ENCODE data around the gene BEND6. TPM values are rescaled to one million over a fixed set of nuclear protein-coding genes. Genes with fewer than 3 reads are reported as not detected.

The BEND6 gene
- total and polyA plus RNA-seq, 12 donors = 0.07 to 1.8 (median 0.36) TPM

- H3K9me3 ChIP-seq = no peaks in the 10 kb centered on the region
- ATAC-seq = no peak
- TF ChIP-seq CTCF (IDR thresholded peaks at IDR 0.05) = no peak
- no peaks in the 10 kb centered on the region for H3K36me3 ChIP-seq
- no peak overlapping the region for H3K4me3 ChIP-seq
- H3K27me3 ChIP-seq = no peaks in the 10 kb centered on the region
- 66 to 74% methylated on average over 4 of the region's 4 CpGs for WGBS, 2 donors
- intact Hi-C loops (cut with DNase I) = loop anchor here in 6 of 10 donors (2.0 to 10.0 kb wide), 5 partner anchors 45 to 413 kb away; partner anchors contain the start of genes BEND6 (in 2 of the 6) and BAG2 (in 1 of the 6)
- no peak overlapping the region for H3K27ac ChIP-seq
- peaks cover 0 to 11% (median 0%) of the 10 kb centered on the region in 9 donors for H3K4me1 ChIP-seq
- no peak for DNase-seq
Observed at GRCh38 chr6:56909115-56909907, 45.6 kb upstream of the BEND6 start.

- Histone ChIP-seq H3K4me1 (peaks cover 0 to 10% (median 0%) of the 10 kb centered on the region in 9 donors), H3K4me3 (no peak overlapping the region), H3K27ac (no peak overlapping the region), H3K9me3 (no peaks in the 10 kb centered on the region), H3K27me3 (no peaks in the 10 kb centered on the region), H3K36me3 (no peaks in the 10 kb centered on the region)
- intact Hi-C loops (cut with DNase I) = no loop called here
- DNase-seq (no peak), ATAC-seq (no peak)
- 65 to 71% methylated on average over 1 of the region's 1 CpG for WGBS, 2 donors
- TF ChIP-seq CTCF (IDR thresholded peaks at IDR 0.05) = no peak
Observed at GRCh38 chr6:56911847-56912246, 43.1 kb upstream of the BEND6 start.

- no peak for DNase-seq
- no peak for TF ChIP-seq CTCF (IDR thresholded peaks at IDR 0.05)
- no peaks in the 10 kb centered on the region for H3K9me3 ChIP-seq
- peaks cover 0 to 10% (median 0%) of the 10 kb centered on the region in 9 donors for H3K4me1 ChIP-seq
- no peaks in the 10 kb centered on the region for H3K36me3 ChIP-seq
- ATAC-seq = no peak
- H3K4me3 ChIP-seq = no peak overlapping the region
- H3K27ac ChIP-seq = no peak overlapping the region
- 37 to 49% methylated on average over 3 of the region's 3 CpGs for WGBS, 2 donors
- intact Hi-C loops (cut with DNase I) = no loop called here
- H3K27me3 ChIP-seq = no peaks in the 10 kb centered on the region
Observed at GRCh38 chr6:56913285-56914074, 41.4 kb upstream of the BEND6 start.

- H3K4me3 ChIP-seq = no peak overlapping the region
- peaks cover 0 to 10% (median 0%) of the 10 kb centered on the region in 9 donors for H3K4me1 ChIP-seq
- H3K36me3 ChIP-seq = no peaks in the 10 kb centered on the region
- H3K27me3 ChIP-seq = peaks cover 0 to 8% (median 0%) of the 10 kb centered on the region in 7 donors
- H3K27ac ChIP-seq = peak overlapping the region in 3 of 10 donors; percentile 37 to 64 (median 43)
- H3K9me3 ChIP-seq = no peaks in the 10 kb centered on the region
- 46 to 56% methylated on average over 8 of the region's 8 CpGs for WGBS, 2 donors
- DNase-seq = peak; percentile 33 to 36
- peak; percentile 71 to 95 (median 90) for ATAC-seq
- TF ChIP-seq CTCF (IDR thresholded peaks at IDR 0.05) = no peak
- intact Hi-C loops (cut with DNase I) = no loop called here
Observed at GRCh38 chr6:56914798-56915658, 39.9 kb upstream of the BEND6 start.

All from heart right ventricle (tissue), 16 donors.